Uterus (tissue), 4 donors: ENCODE results near the gene MRPL30. TPM values are rescaled to one million over a fixed set of nuclear protein-coding genes. Genes with fewer than 3 reads are reported as not detected.

ENCODE experiments used
- DNase-seq, 2 donors: peaks; one replicate each; pipeline ENCODE4 v3.0.0-alpha.2; 2019 to 2020
- H3K27ac ChIP-seq, 2 donors: fragments of 200-600 bp; sonication (generic); 1 replicate in 1 of 2; 2 replicates in 1 of 2; pipeline ENCODE4 v1.5.1; 2016 to 2018
- H3K27me3 ChIP-seq, 2 donors: fragments of 200-600 bp; sonication (generic); one replicate each; pipeline ENCODE4 v1.5.1; 2018 to 2019; ENCODE audit warnings: control low read depth in 1 of 2
- H3K36me3 ChIP-seq, 2 donors: fragments of 200-600 bp; sonication (generic); one replicate each; pipeline ENCODE4 v1.5.1; 2019; ENCODE audit warnings: control low read depth in 1 of 2
- H3K4me1 ChIP-seq, 2 donors: fragments of 200-600 bp; sonication (generic); one replicate each; pipeline ENCODE4 v1.5.1; 2018 to 2019; ENCODE audit warnings: control low read depth in 1 of 2
- H3K4me3 ChIP-seq, 2 donors: fragments of 200-600 bp; sonication (generic); 1 replicate in 1 of 2; 2 replicates in 1 of 2; pipeline ENCODE4 v1.5.1; 2018 to 2019; ENCODE audit warnings: mild to moderate bottlenecking in 1 of 2
- H3K9me3 ChIP-seq, 2 donors: fragments of 200-600 bp; sonication (generic); one replicate each; pipeline ENCODE4 v1.5.1; 2019; ENCODE audit warnings: control low read depth in 1 of 2
- CTCF ChIP-seq, 4 experiments: fragments of 200-600 bp in 2 of 4; fragments of 450-650 bp in 2 of 4; sonication (generic) in 2 of 4; IDR thresholded peaks; one replicate each; pipeline ENCODE4 v1.5.1; 2016 to 2019; ENCODE audit warnings: antibody characterized with exemption in 4 of 4, mild to moderate bottlenecking in 2 of 4, moderate library complexity in 1 of 4
- POLR2A ChIP-seq, 2 donors: fragments of 450-650 bp; IDR thresholded peaks; one replicate each; pipeline ENCODE4 v1.6.1; 2016; ENCODE audit warnings: antibody characterized with exemption in 2 of 2, mild to moderate bottlenecking in 1 of 2, moderate library complexity in 1 of 2
- intact Hi-C: fragments of 100-400 bp; cut with DNase I; formaldehyde crosslinking; loops from one replicate; pipeline ENCODE4 v1.15.1; 2023; ENCODE audit warnings: low total_unique reads
- total RNA-seq, 4 donors: library from RNA; depleted of rRNA in 3 of 4; stranded (reverse); fragments of >200 nt in 3 of 4; gene quantifications; one replicate each; pipeline versions ENCODE4 v1.1.0 to v1.2.4, GENCODE V29; 2014 to 2023
- donor health status: DM: yes; HTN: yes; CAD: no.

MRPL30 gene
- total RNA-seq, 4 donors from 2014 or later = 27.2 to 47.7 (median 28.8) TPM

GRCh38 chr2:99141110-99142108 is 39.6 kb upstream of the MRPL30 start, which contains the start of gene C2orf15:
TSS of gene C2orf15 (plus strand) at chr2:99141707. CDS start at chr2:99150559, 8,852 bp downstream.
- peaks cover 0 to 4% of the 10 kb centered on the region in 2 donors for H3K4me1 ChIP-seq
- intact Hi-C loops = no loop called here
- H3K27me3 ChIP-seq = no peaks in the 10 kb centered on the region
- H3K36me3 ChIP-seq = no peaks in the 10 kb centered on the region
- peak in 1 of 4 experiments; percentile 1 for TF ChIP-seq CTCF (IDR thresholded peaks at IDR 0.05)
- peak; percentile 39 to 96 for TF ChIP-seq POLR2A (IDR thresholded peaks at IDR 0.05)
- peak within 1 kb of the TSS; percentile 73 to 97 for H3K4me3 ChIP-seq
- H3K9me3 ChIP-seq = no peaks in the 10 kb centered on the region
- DNase-seq = peak; percentile 92 to 94
- peak within 1 kb of the TSS; percentile 81 to 83 for H3K27ac ChIP-seq

GRCh38 chr2:99150706-99151105 is 30.3 kb upstream of the MRPL30 start:
- Histone ChIP-seq H3K36me3 (no peaks in the 10 kb centered on the region), H3K4me1 (no peaks in the 10 kb centered on the region), H3K27ac (peak overlapping the region in 1 of 2 donors; percentile 27), H3K4me3 (no peak overlapping the region), H3K27me3 (no peaks in the 10 kb centered on the region), H3K9me3 (no peaks in the 10 kb centered on the region)
- no peak for TF ChIP-seq CTCF (IDR thresholded peaks at IDR 0.05)
- TF ChIP-seq POLR2A (IDR thresholded peaks at IDR 0.05) = no peak
- DNase-seq = no peak
- intact Hi-C loops = no loop called here

- intact Hi-C loops = no loop called here
These were observed 28.6 kb upstream of the MRPL30 start for GRCh38 chr2:99152199-99152895.

GRCh38 chr2:99153921-99154604 is 26.9 kb upstream of the MRPL30 start:
- Histone ChIP-seq H3K27ac (peak overlapping the region; percentile 88 to 93), H3K36me3 (no peaks in the 10 kb centered on the region), H3K9me3 (no peaks in the 10 kb centered on the region), H3K4me1 (no peaks in the 10 kb centered on the region), H3K4me3 (peak overlapping the region; percentile 58 to 80), H3K27me3 (no peaks in the 10 kb centered on the region)
- no peak for DNase-seq
- TF ChIP-seq CTCF (IDR thresholded peaks at IDR 0.05) (no peak), POLR2A (IDR thresholded peaks at IDR 0.05) (no peak)
- intact Hi-C loops = no loop called here

More at GRCh38 chr2:99152199-99152895, 28.6 kb upstream of the MRPL30 start:
- no peaks in the 10 kb centered on the region for H3K4me1 ChIP-seq
- H3K36me3 ChIP-seq = no peaks in the 10 kb centered on the region
- TF ChIP-seq POLR2A (IDR thresholded peaks at IDR 0.05) = no peak
- TF ChIP-seq CTCF (IDR thresholded peaks at IDR 0.05) = no peak
- no peaks in the 10 kb centered on the region for H3K9me3 ChIP-seq
- H3K4me3 ChIP-seq = no peak overlapping the region
- no peak for DNase-seq
- no peak overlapping the region for H3K27ac ChIP-seq
- H3K27me3 ChIP-seq = no peaks in the 10 kb centered on the region
